SK-N-SH (cell line): ENCODE data around the gene BAZ1A. TPM values are rescaled to one million over a fixed set of nuclear protein-coding genes. Genes with fewer than 3 reads are reported as not detected.
"Not testable (repeated sequence)": the region's sequence is repeated elsewhere in the genome, so short reads cannot be mapped to it uniquely, and the experiment has no call there.

Experiments used
- CTCF ChIA-PET: fragments of 300-600, 350-600 bp; formaldehyde crosslinking; extraction: SDS; loops from one replicate; lab custom pipeline; 2021; lab: Yijun Ruan, JAX
- POLR2A ChIA-PET: fragments of 350-600 bp; sonication (Branson Sonifier 250); formaldehyde crosslinking; extraction: SDS; loops from one replicate; lab custom pipeline; 2020; ENCODE audit warnings: antibody characterized with exemption, inconsistent platforms; lab: Yijun Ruan, JAX
- DNase-seq: peaks from one replicate; pipeline ENCODE4 v3.0.0; 2012
- H2AFZ ChIP-seq: fragments of 200-600 bp; sonication (generic); 2 replicates; pipeline ENCODE4 v1.8.1; 2016; ENCODE audit warnings: antibody characterized with exemption, mild to moderate bottlenecking, low read depth
- H3F3A ChIP-seq: fragments of 200-600 bp; sonication (generic); replicated peaks from 2 replicates; pipeline ENCODE3; 2016; ENCODE audit warnings: antibody characterized with exemption, mild to moderate bottlenecking; ENCODE audit not compliant: insufficient read depth
- H3K27ac ChIP-seq, 2 experiments: fragments of 200-500 bp in 1 of 2; fragments of 200-600 bp in 1 of 2; sonication (Bioruptor generic) in 1 of 2; sonication (generic), shearing (Covaris generic) in 1 of 2; 2 replicates each; pipeline versions ENCODE4 v1.5.1 to v1.6.1; 2014 to 2016; ENCODE audit warnings: low read depth in 2 of 2, inconsistent platforms in 1 of 2, low read length in 1 of 2, mild to moderate bottlenecking in 1 of 2, mixed read lengths in 1 of 2
- H3K27me3 ChIP-seq: fragments of 200-600 bp; sonication (generic), shearing (Covaris generic); 2 replicates; pipeline ENCODE4 v1.6.1; 2016; ENCODE audit warnings: mixed run types; ENCODE audit not compliant: insufficient read depth
- H3K36me3 ChIP-seq, 2 experiments: fragments of 200-500 bp in 1 of 2; fragments of 200-600 bp in 1 of 2; sonication (Bioruptor generic) in 1 of 2; sonication (generic) in 1 of 2; replicated peaks in 1 of 2; 2 replicates each; pipeline versions ENCODE3 to v1.5.1; 2014 to 2016; ENCODE audit warnings: low read length in 1 of 2, mild to moderate bottlenecking in 1 of 2; ENCODE audit not compliant: insufficient read depth in 2 of 2, control insufficient read depth in 1 of 2
- H3K4me1 ChIP-seq, 2 experiments: fragments of 200-500 bp in 1 of 2; fragments of 200-600 bp in 1 of 2; sonication (Bioruptor generic) in 1 of 2; sonication (generic), shearing (Covaris generic) in 1 of 2; 2 replicates each; pipeline versions ENCODE4 v1.5.1 to v1.6.1; 2014 to 2016; ENCODE audit warnings: low read depth in 1 of 2, low read length in 1 of 2, mixed run types in 1 of 2; ENCODE audit not compliant: insufficient read depth in 2 of 2, control insufficient read depth in 1 of 2
- H3K4me2 ChIP-seq: fragments of 200-600 bp; sonication (generic), shearing (Covaris generic); 2 replicates; pipeline ENCODE4 v1.6.1; 2017; ENCODE audit warnings: mixed run types
- H3K4me3 ChIP-seq, 2 experiments: fragments of 200-500 bp in 1 of 2; fragments of 200-600 bp in 1 of 2; sonication (Bioruptor generic) in 1 of 2; sonication (generic), shearing (Covaris generic) in 1 of 2; 2 replicates each; pipeline versions ENCODE4 v1.5.1 to v1.8.1; 2014 to 2016; ENCODE audit warnings: low read depth in 2 of 2, inconsistent platforms in 1 of 2, low read length in 1 of 2, mild to moderate bottlenecking in 1 of 2, mixed read lengths in 1 of 2, moderate library complexity in 1 of 2
- H3K79me2 ChIP-seq: fragments of 200-600 bp; sonication (generic); 2 replicates; pipeline ENCODE4 v1.8.1; 2017; ENCODE audit warnings: mild to moderate bottlenecking; ENCODE audit not compliant: insufficient read depth
- H3K9ac ChIP-seq: fragments of 200-600 bp; sonication (generic); 2 replicates; pipeline ENCODE4 v1.6.1; 2017; ENCODE audit warnings: mixed run types
- H3K9me2 ChIP-seq: fragments of 200-600 bp; sonication (generic); 2 replicates; pipeline ENCODE4 v1.6.1; 2017; ENCODE audit warnings: mixed run types
- H3K9me3 ChIP-seq: fragments of 200-600 bp; sonication (generic); 2 replicates; pipeline ENCODE4 v1.6.1; 2017; ENCODE audit warnings: mixed run types, mild to moderate bottlenecking, moderate library complexity
- H4K20me1 ChIP-seq: fragments of 200-600 bp; sonication (generic); 2 replicates; pipeline ENCODE4 v1.6.1; 2017; ENCODE audit warnings: mild to moderate bottlenecking, mixed run types; ENCODE audit not compliant: insufficient read depth
- ELF1 ChIP-seq: IDR thresholded peaks from 2 replicates; pipeline ENCODE4 v1.4.0; 2012
- EZH2phosphoT487 ChIP-seq: fragments of 200-600 bp; sonication (generic); IDR thresholded peaks from 2 replicates; pipeline ENCODE4 v1.6.1; 2017; ENCODE audit warnings: low read depth, mixed run types, mild to moderate bottlenecking, antibody characterized with exemption, moderate library complexity, borderline replicate concordance
- FOXJ3 ChIP-seq: sonication (generic); formaldehyde crosslinking; IDR thresholded peaks from 2 replicates; pipeline ENCODE4 v1.5.1; 2020; ENCODE audit warnings: mild to moderate bottlenecking, missing genetic modification reagents
- GATA2 ChIP-seq: sonication (generic); formaldehyde crosslinking; IDR thresholded peaks from 2 replicates; pipeline ENCODE4 v1.5.0; 2020; ENCODE audit warnings: mild to moderate bottlenecking, missing genetic modification reagents
- NFIC ChIP-seq: IDR thresholded peaks from 2 replicates; pipeline ENCODE4 v1.4.0; 2012; ENCODE audit warnings: borderline replicate concordance
- POLR2AphosphoS5 ChIP-seq: IDR thresholded peaks from 2 replicates; pipeline ENCODE4 v1.6.1; 2012; ENCODE audit warnings: low read depth, low read length
- RCOR1 ChIP-seq: fragments of 150-350 bp; IDR thresholded peaks from 2 replicates; pipeline ENCODE4 v1.6.1; 2017; ENCODE audit warnings: antibody characterized with exemption, low read length
- REST ChIP-seq: IDR thresholded peaks from 2 replicates; pipeline ENCODE4 v1.6.1; 2012; ENCODE audit warnings: mild to moderate bottlenecking, low read depth, low read length, moderate library complexity
- RXRA ChIP-seq: IDR thresholded peaks from 2 replicates; pipeline ENCODE4 v1.4.0; 2012; ENCODE audit warnings: low read depth, mild to moderate bottlenecking, borderline replicate concordance
- TEAD4 ChIP-seq: IDR thresholded peaks from 2 replicates; pipeline ENCODE4 v1.4.0; 2012; ENCODE audit warnings: mild to moderate bottlenecking, borderline replicate concordance; ENCODE audit not compliant: insufficient read depth
- WGBS: methylation state at CpG from one replicate; pipeline ENCODE4 v1.1.6; 2017; ENCODE audit warnings: low lambda C conversion rate; 5-methylcytosine and 5-hydroxymethylcytosine counted together
- polyA plus RNA-seq, 3 experiments: library from polyadenylated mRNA; depleted of rRNA; stranded (reverse); fragments of >200 nt; gene quantifications; 2 replicates each; pipeline ENCODE4 v1.2.3, GENCODE V29; 2012

BAZ1A gene
- polyA plus RNA-seq, 1 of the 3 experiments (the other 2 are of a cell fraction) = 17.4 TPM

GRCh38 chr14:34737079-34737478 lies 138.1 kb downstream of the BAZ1A start:
- POLR2A ChIA-PET, H3K27me3 ChIP-seq, H3K9me2 ChIP-seq, H3K27ac ChIP-seq, H3K9ac ChIP-seq, H3K4me2 ChIP-seq, DNase-seq, CTCF ChIA-PET, H3K4me1 ChIP-seq, H2AFZ ChIP-seq, H4K20me1 ChIP-seq, H3F3A ChIP-seq, H3K36me3 ChIP-seq, H3K4me3 ChIP-seq, H3K9me3 ChIP-seq, H3K79me2 ChIP-seq: not testable (repeated sequence)
- 88% methylated on average over 4 of the region's 4 CpGs for WGBS

- Histone ChIP-seq H3K79me2 (no peaks in the 10 kb centered on the region), H3K27me3 (no peaks in the 10 kb centered on the region), H3K4me3 (no peak overlapping the region), H3K4me1 (no peaks in the 10 kb centered on the region), H3K9me3 (no peaks in the 10 kb centered on the region), H2AFZ (no peak overlapping the region), H3K9me2 (no peaks in the 10 kb centered on the region), H3K9ac (no peak overlapping the region), H4K20me1 (no peaks in the 10 kb centered on the region), H3K27ac (no peak overlapping the region), H3F3A (no peaks in the 10 kb centered on the region), H3K36me3 (no peaks in the 10 kb centered on the region), H3K4me2 (no peak overlapping the region)
- POLR2A ChIA-PET = no interaction called here
- TF ChIP-seq RXRA = no peak
- TF ChIP-seq ELF1 = no peak
- no peak for TF ChIP-seq NFIC
- TF ChIP-seq RCOR1 = no peak
- no peak for TF ChIP-seq REST
- no peak for TF ChIP-seq GATA2 (CRISPR knock-in tag)
- no peak for TF ChIP-seq FOXJ3 (CRISPR knock-in tag)
- WGBS = 70% methylated on average over 3 of the region's 3 CpGs
- CTCF ChIA-PET = interaction anchor here (0.7 to 3.8 kb wide), 4 partner anchors 11 to 61 kb away, joined by 3 to 26 read pairs (median 4); no protein-coding TSS in a partner anchor
- DNase-seq = no peak
These were observed 141.9 kb downstream of the BAZ1A start for GRCh38 chr14:34733245-34733644.

- Histone ChIP-seq H3K4me2 (no peak overlapping the region), H3K27ac (no peak overlapping the region), H3K4me3 (no peak overlapping the region), H3K4me1 (no peaks in the 10 kb centered on the region), H3K9ac (no peak overlapping the region), H3K27me3 (no peaks in the 10 kb centered on the region), H3K36me3 (no peaks in the 10 kb centered on the region), H3K9me3 (no peaks in the 10 kb centered on the region), H3K9me2 (no peaks in the 10 kb centered on the region), H2AFZ (no peak overlapping the region)
- CTCF ChIA-PET = interaction anchor here (0.7 to 3.8 kb wide), 4 partner anchors 10 to 61 kb away, joined by 3 to 26 read pairs (median 4); no protein-coding TSS in a partner anchor
- no peak for DNase-seq
- TF ChIP-seq POLR2AphosphoS5 = no peak
- TF ChIP-seq EZH2phosphoT487 = no peak
- TF ChIP-seq TEAD4 = no peak
- TF ChIP-seq, all 33 proteins: peak for 0
- Histone ChIP-seq H3K79me2 (no peaks in the 10 kb centered on the region), H4K20me1 (no peaks in the 10 kb centered on the region), H3F3A (no peaks in the 10 kb centered on the region)
- POLR2A ChIA-PET = no interaction called here
- 83% methylated on average over 4 of the region's 4 CpGs for WGBS
These were observed 142.4 kb downstream of the BAZ1A start for GRCh38 chr14:34732802-34733201.
